IPS-15b (cell line): ENCODE results near the gene STK24.

Source experiments
- H3K27me3 ChIP-seq: one replicate; pipeline ENCODE4 v1.6.1; 2013; ENCODE audit warnings: low read length; ENCODE audit not compliant: control insufficient read depth, insufficient read depth
- H3K36me3 ChIP-seq: one replicate; pipeline ENCODE4 v1.6.1; 2013; ENCODE audit warnings: low read length; ENCODE audit not compliant: control insufficient read depth, insufficient read depth
- H3K4me1 ChIP-seq: one replicate; pipeline ENCODE4 v1.6.1; 2013; ENCODE audit warnings: mild to moderate bottlenecking, low read length; ENCODE audit not compliant: control insufficient read depth, insufficient read depth
- H3K4me3 ChIP-seq: one replicate; pipeline ENCODE4 v1.5.1; 2013; ENCODE audit warnings: low read depth, low read length
- H3K9ac ChIP-seq: one replicate; pipeline ENCODE4 v1.6.1; 2013; ENCODE audit warnings: low read depth, mild to moderate bottlenecking, low read length
- H3K9me3 ChIP-seq: one replicate; pipeline ENCODE4 v1.6.1; 2013; ENCODE audit warnings: mild to moderate bottlenecking, low read length; ENCODE audit not compliant: control insufficient read depth, insufficient read depth

STK24 gene

GRCh38 chr13:98512774-98513665 is 63.9 kb downstream of the STK24 start:
- no peaks in the 10 kb centered on the region for H3K27me3 ChIP-seq
- peaks cover 6% of the 10 kb centered on the region for H3K4me1 ChIP-seq
- no peak overlapping the region for H3K9ac ChIP-seq
- no peaks in the 10 kb centered on the region for H3K9me3 ChIP-seq
- H3K4me3 ChIP-seq = no peak overlapping the region
- no peaks in the 10 kb centered on the region for H3K36me3 ChIP-seq

DNA sequence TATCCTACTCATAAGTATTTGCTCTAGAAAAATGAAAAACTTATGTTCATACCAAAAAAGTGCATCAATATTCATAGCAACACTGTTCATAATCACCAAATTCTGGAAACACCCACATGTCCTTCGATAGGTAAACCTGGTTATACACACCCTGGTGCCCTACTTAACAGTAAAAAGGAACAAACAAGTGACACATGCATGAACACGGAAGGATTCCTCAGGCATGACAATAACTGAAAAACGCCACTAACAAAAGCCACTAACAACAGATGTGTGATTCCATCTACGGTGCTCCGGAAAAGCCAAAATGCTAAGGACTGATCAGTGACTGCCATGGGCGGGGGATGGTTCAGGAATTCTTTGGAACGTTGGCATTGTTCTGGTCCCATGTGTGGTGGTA is 65.5 kb downstream of the STK24 start:
- H3K9me3 ChIP-seq = no peaks in the 10 kb centered on the region
- no peaks in the 10 kb centered on the region for H3K36me3 ChIP-seq
- peaks cover 14% of the 10 kb centered on the region for H3K4me1 ChIP-seq
- H3K27me3 ChIP-seq = no peaks in the 10 kb centered on the region
- H3K4me3 ChIP-seq = no peak overlapping the region
- no peak overlapping the region for H3K9ac ChIP-seq

DNA sequence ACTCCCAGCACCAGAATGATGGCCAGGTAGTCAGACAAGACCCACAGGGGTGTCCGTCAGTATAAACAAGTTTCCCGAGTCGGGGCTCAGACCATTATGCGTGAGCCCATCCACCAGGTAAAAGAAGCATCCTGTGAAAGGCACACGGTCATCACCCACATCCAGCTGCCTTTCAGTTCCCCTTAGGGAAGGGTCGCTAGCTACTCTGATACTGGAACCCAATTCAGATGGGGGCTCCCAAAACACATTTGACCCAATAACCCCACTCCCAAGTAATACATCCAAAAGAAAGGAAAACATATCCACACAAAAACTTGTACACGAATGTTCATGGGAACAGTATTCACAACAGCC is 66.8 kb downstream of the STK24 start:
- Histone ChIP-seq H3K36me3 (no peaks in the 10 kb centered on the region), H3K4me1 (peaks cover 14% of the 10 kb centered on the region), H3K27me3 (no peaks in the 10 kb centered on the region), H3K4me3 (no peak overlapping the region), H3K9me3 (no peaks in the 10 kb centered on the region), H3K9ac (no peak overlapping the region)

DNA sequence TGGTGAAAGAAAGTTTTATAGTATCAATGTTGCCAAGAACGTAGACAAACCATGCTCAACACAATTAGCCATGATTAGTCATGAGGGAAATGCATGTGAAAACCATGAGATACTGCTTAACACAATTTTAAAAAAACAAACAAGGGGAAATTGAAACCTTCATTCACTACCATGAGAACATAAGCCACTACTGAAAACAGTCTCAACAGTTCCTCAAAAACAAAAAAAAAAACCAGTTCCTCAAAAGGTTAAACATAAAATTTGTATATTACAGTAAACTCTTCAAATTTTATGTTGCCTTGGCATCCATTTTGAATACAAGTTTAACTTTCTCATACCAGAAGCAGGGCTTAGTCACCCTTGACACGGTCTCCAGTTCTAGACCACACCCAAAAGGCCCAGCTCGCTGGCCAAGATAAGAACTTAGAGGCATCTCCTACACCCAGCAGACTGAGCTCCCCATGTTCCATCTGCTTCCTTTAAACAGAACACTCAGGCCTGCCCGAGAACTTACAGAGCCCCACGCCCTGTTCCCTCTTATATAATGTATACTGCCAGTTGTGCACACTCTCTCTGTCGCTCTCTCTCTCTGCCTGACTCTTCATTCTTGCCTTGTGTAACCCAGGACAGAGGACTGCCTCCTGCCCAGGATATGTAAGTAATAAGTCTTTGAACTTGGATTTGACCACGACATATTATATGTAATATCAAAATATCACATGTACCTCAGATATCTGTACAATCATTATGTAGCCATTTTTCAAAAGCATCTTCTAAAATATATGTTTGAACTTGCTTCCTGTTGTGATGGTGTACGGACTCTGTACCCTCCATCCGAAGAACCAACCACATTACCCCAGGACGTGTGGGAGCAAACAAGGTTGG is 67.4 kb downstream of the STK24 start:
- H3K4me1 ChIP-seq = peaks cover 14% of the 10 kb centered on the region
- H3K9ac ChIP-seq = no peak overlapping the region
- no peaks in the 10 kb centered on the region for H3K9me3 ChIP-seq
- H3K36me3 ChIP-seq = no peaks in the 10 kb centered on the region
- H3K27me3 ChIP-seq = no peaks in the 10 kb centered on the region
- no peak overlapping the region for H3K4me3 ChIP-seq

DNA sequence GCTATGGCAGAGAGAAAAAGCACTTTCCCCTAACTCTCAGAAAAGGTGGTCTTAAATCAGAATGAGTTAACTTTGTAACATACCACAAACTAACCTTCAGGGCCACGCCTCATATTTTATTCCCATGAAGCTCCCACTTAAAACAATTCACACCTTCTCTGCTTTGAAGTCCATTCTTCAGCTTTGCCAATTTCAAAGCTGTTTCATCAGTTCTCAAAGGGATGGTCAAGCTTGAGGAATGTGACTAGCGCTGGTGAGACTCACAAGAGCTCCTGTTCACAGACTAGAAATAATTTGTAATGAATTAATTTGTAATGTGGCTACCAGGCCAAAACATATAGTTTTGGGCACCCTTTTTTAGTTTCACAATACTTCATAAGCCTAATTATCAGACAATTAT is 68.2 kb downstream of the STK24 start:
- Histone ChIP-seq H3K4me3 (no peak overlapping the region), H3K9ac (no peak overlapping the region), H3K36me3 (no peaks in the 10 kb centered on the region), H3K9me3 (no peaks in the 10 kb centered on the region), H3K4me1 (peaks cover 14% of the 10 kb centered on the region), H3K27me3 (no peaks in the 10 kb centered on the region)

GRCh38 chr13:98508280-98508679 is 68.6 kb downstream of the STK24 start:
- Histone ChIP-seq H3K27me3 (no peaks in the 10 kb centered on the region), H3K9me3 (no peaks in the 10 kb centered on the region), H3K9ac (no peak overlapping the region), H3K36me3 (no peaks in the 10 kb centered on the region), H3K4me1 (peaks cover 14% of the 10 kb centered on the region), H3K4me3 (no peak overlapping the region)

GRCh38 chr13:98507282-98507797 is 69.6 kb downstream of the STK24 start:
- H3K36me3 ChIP-seq = no peaks in the 10 kb centered on the region
- no peaks in the 10 kb centered on the region for H3K27me3 ChIP-seq
- H3K4me3 ChIP-seq = no peak overlapping the region
- H3K9me3 ChIP-seq = no peaks in the 10 kb centered on the region
- H3K4me1 ChIP-seq = peaks cover 14% of the 10 kb centered on the region
- no peak overlapping the region for H3K9ac ChIP-seq

GRCh38 chr13:98506728-98507230 is 70.1 kb downstream of the STK24 start:
- Histone ChIP-seq H3K9ac (no peak overlapping the region), H3K4me3 (no peak overlapping the region), H3K36me3 (no peaks in the 10 kb centered on the region), H3K27me3 (no peaks in the 10 kb centered on the region), H3K9me3 (no peaks in the 10 kb centered on the region), H3K4me1 (peaks cover 14% of the 10 kb centered on the region)

DNA sequence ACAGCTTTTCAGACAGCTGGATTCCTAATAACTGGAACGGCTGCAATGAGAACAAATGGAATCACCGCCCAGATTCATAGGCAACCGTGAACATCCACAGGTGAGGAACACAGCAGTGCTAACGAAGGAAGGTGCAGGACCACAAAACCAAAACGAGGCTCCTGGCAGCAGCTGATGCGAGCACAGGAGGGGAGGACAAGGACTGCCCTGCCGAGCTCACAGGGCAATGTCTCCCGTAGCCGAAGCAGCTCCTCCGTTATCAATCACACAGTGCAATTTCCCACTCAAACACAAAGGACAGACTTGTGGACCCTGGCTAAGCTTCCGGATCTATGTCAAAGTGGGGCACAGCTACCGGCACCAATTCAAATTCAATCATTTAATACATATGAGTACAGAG is 70.6 kb downstream of the STK24 start:
- Histone ChIP-seq H3K4me3 (no peak overlapping the region), H3K4me1 (peaks cover 14% of the 10 kb centered on the region), H3K27me3 (no peaks in the 10 kb centered on the region), H3K9ac (no peak overlapping the region), H3K36me3 (no peaks in the 10 kb centered on the region), H3K9me3 (no peaks in the 10 kb centered on the region)

- Histone ChIP-seq H3K9ac (no peak overlapping the region), H3K4me1 (peaks cover 14% of the 10 kb centered on the region), H3K36me3 (no peaks in the 10 kb centered on the region), H3K4me3 (no peak overlapping the region), H3K9me3 (no peaks in the 10 kb centered on the region), H3K27me3 (no peaks in the 10 kb centered on the region)
Observed at GRCh38 chr13:98505217-98505616, 71.7 kb downstream of the STK24 start.

GRCh38 chr13:98504371-98504963 is 72.4 kb downstream of the STK24 start:
- Histone ChIP-seq H3K4me1 (peaks cover 14% of the 10 kb centered on the region), H3K36me3 (no peaks in the 10 kb centered on the region), H3K9ac (no peak overlapping the region), H3K27me3 (no peaks in the 10 kb centered on the region), H3K9me3 (no peaks in the 10 kb centered on the region), H3K4me3 (no peak overlapping the region)
